ENCODE results near the gene IL25.

The IL25 gene

GRCh38 chr14:23405516-23406025, 33.0 kb downstream of the IL25 start:
- TF ChIP-seq CTCF (IDR thresholded peaks at IDR 0.05; ENCODE audit: insufficient read depth, low read length, poor library complexity, severe bottlenecking) (no peak), EZH2phosphoT487 (conservative IDR thresholded peaks at IDR 0.05; ENCODE audit: low read length) (no peak)
- H3K9ac ChIP-seq (ENCODE audit: low read length): no peak overlapping the region
- no peak overlapping the region for H3K4me2 ChIP-seq (ENCODE audit: low read depth, low read length, poor library complexity, severe bottlenecking)

GRCh38 chr14:23406244-23406643, 33.6 kb downstream of the IL25 start:
- Histone ChIP-seq H3K27ac (ENCODE audit: low read depth, low read length) (no peak overlapping the region), H3K4me2 (ENCODE audit: low read depth, low read length, poor library complexity, severe bottlenecking) (no peak overlapping the region), H3K79me2 (ENCODE audit: insufficient read depth, low read length) (no peaks in the 10 kb centered on the region), H3F3A (ENCODE audit: insufficient read depth) (no peaks in the 10 kb centered on the region), H3K27me3 (ENCODE audit: low read length) (no peaks in the 10 kb centered on the region), H3K9me3 (ENCODE audit: insufficient read depth, low read length) (no peaks in the 10 kb centered on the region), H4K20me1 (ENCODE audit: low read depth, low read length) (no peaks in the 10 kb centered on the region), H3K9me2 (replicated peaks; ENCODE audit: insufficient read depth, low read length) (no peaks in the 10 kb centered on the region), H3K9ac (ENCODE audit: low read length) (no peak overlapping the region), H3K4me3 (ENCODE audit: insufficient read depth, low read length, poor library complexity, severe bottlenecking) (no peak overlapping the region), H2AFZ (ENCODE audit: low read depth, low read length, severe bottlenecking) (no peak overlapping the region), H3K36me3 (ENCODE audit: low read length) (no peaks in the 10 kb centered on the region)
- TF ChIP-seq CTCF (IDR thresholded peaks at IDR 0.05; ENCODE audit: insufficient read depth, low read length, poor library complexity, severe bottlenecking) (no peak), EZH2phosphoT487 (conservative IDR thresholded peaks at IDR 0.05; ENCODE audit: low read length) (no peak)

More at GRCh38 chr14:23405516-23406025, 33.0 kb downstream of the IL25 start:
- H3K9me2 ChIP-seq (replicated peaks; ENCODE audit: insufficient read depth, low read length): no peaks in the 10 kb centered on the region
- no peak overlapping the region for H3K27ac ChIP-seq (ENCODE audit: low read depth, low read length)
- H3F3A ChIP-seq (ENCODE audit: insufficient read depth): no peaks in the 10 kb centered on the region
- H3K79me2 ChIP-seq (ENCODE audit: insufficient read depth, low read length): no peaks in the 10 kb centered on the region
- H3K36me3 ChIP-seq (ENCODE audit: low read length): no peaks in the 10 kb centered on the region
- H3K4me3 ChIP-seq (ENCODE audit: insufficient read depth, low read length, poor library complexity, severe bottlenecking): no peak overlapping the region
- no peaks in the 10 kb centered on the region for H3K27me3 ChIP-seq (ENCODE audit: low read length)
- no peak overlapping the region for H2AFZ ChIP-seq (ENCODE audit: low read depth, low read length, severe bottlenecking)
- H4K20me1 ChIP-seq (ENCODE audit: low read depth, low read length): no peaks in the 10 kb centered on the region
- no peaks in the 10 kb centered on the region for H3K9me3 ChIP-seq (ENCODE audit: insufficient read depth, low read length)

GRCh38 chr14:23406725-23407355, 34.2 kb downstream of the IL25 start:
- Histone ChIP-seq H3K4me2 (ENCODE audit: low read depth, low read length, poor library complexity, severe bottlenecking) (no peak overlapping the region), H3K9ac (ENCODE audit: low read length) (no peak overlapping the region), H3K27ac (ENCODE audit: low read depth, low read length) (no peak overlapping the region), H3K36me3 (ENCODE audit: low read length) (no peaks in the 10 kb centered on the region), H3K27me3 (ENCODE audit: low read length) (no peaks in the 10 kb centered on the region), H3K9me2 (replicated peaks; ENCODE audit: insufficient read depth, low read length) (no peaks in the 10 kb centered on the region), H4K20me1 (ENCODE audit: low read depth, low read length) (no peaks in the 10 kb centered on the region), H3K4me3 (ENCODE audit: insufficient read depth, low read length, poor library complexity, severe bottlenecking) (no peak overlapping the region), H3K79me2 (ENCODE audit: insufficient read depth, low read length) (no peaks in the 10 kb centered on the region), H3K9me3 (ENCODE audit: insufficient read depth, low read length) (no peaks in the 10 kb centered on the region), H2AFZ (ENCODE audit: low read depth, low read length, severe bottlenecking) (no peak overlapping the region), H3F3A (ENCODE audit: insufficient read depth) (no peaks in the 10 kb centered on the region)
- TF ChIP-seq EZH2phosphoT487 (conservative IDR thresholded peaks at IDR 0.05; ENCODE audit: low read length) (no peak), CTCF (IDR thresholded peaks at IDR 0.05; ENCODE audit: insufficient read depth, low read length, poor library complexity, severe bottlenecking) (no peak)
